Endodermal cell (in vitro differentiated cells): Measurements from ENCODE around the gene CARF. TPM values are rescaled to one million over a fixed set of nuclear protein-coding genes. Genes with fewer than 3 reads are reported as not detected.

Experiments
- DNase-seq: peaks from one replicate; pipeline ENCODE4 v3.0.0-alpha.2; 2017
- H3K27ac ChIP-seq: 2 replicates; pipeline ENCODE4 v1.5.1; 2013; ENCODE audit warnings: mild to moderate bottlenecking, low read depth, low read length, moderate library complexity
- H3K27me3 ChIP-seq: 2 replicates; pipeline ENCODE4 v1.6.1; 2013; ENCODE audit warnings: mild to moderate bottlenecking, low read length, moderate library complexity; ENCODE audit not compliant: insufficient read depth, control insufficient read depth, poor library complexity, severe bottlenecking
- H3K36me3 ChIP-seq: 2 replicates; pipeline ENCODE4 v1.7.0; 2013; ENCODE audit warnings: mild to moderate bottlenecking, low read length, moderate library complexity; ENCODE audit not compliant: control insufficient read depth, insufficient read depth
- H3K4me1 ChIP-seq: one replicate; pipeline ENCODE4 v1.7.0; 2013; ENCODE audit warnings: low read length; ENCODE audit not compliant: control insufficient read depth, insufficient read depth
- H3K4me3 ChIP-seq: 2 replicates; pipeline ENCODE4 v1.5.1; 2013; ENCODE audit warnings: mild to moderate bottlenecking, low read length, moderate library complexity
- H3K9ac ChIP-seq: 2 replicates; pipeline ENCODE4 v1.6.1; 2013; ENCODE audit warnings: mild to moderate bottlenecking, low read length, moderate library complexity; ENCODE audit not compliant: poor library complexity, severe bottlenecking; ENCODE audit errors: extremely low read depth
- H3K9me3 ChIP-seq: 2 replicates; pipeline ENCODE4 v1.6.1; 2013; ENCODE audit warnings: mild to moderate bottlenecking, low read length, moderate library complexity; ENCODE audit not compliant: control insufficient read depth
- H3K27ac Mint-ChIP-seq: 2 replicates; pipeline ENCODE4 v1.8.0; 2020; ENCODE audit warnings: mixed read lengths
- H3K27me3 Mint-ChIP-seq: 2 replicates; pipeline ENCODE4 v1.8.0; 2021; ENCODE audit warnings: mild to moderate bottlenecking, mixed read lengths; ENCODE audit not compliant: insufficient read depth
- H3K36me3 Mint-ChIP-seq: 2 replicates; pipeline ENCODE4 v1.8.0; 2020; ENCODE audit warnings: low read depth, mixed read lengths
- H3K4me1 Mint-ChIP-seq: 2 replicates; pipeline ENCODE4 v1.8.0; 2020; ENCODE audit warnings: mixed read lengths
- H3K4me3 Mint-ChIP-seq: 2 replicates; pipeline ENCODE4 v1.8.0; 2020; ENCODE audit warnings: mild to moderate bottlenecking, moderate library complexity, mixed read lengths
- H3K9me3 Mint-ChIP-seq: 2 replicates; pipeline ENCODE4 v1.8.0; 2020; ENCODE audit warnings: mild to moderate bottlenecking, mixed read lengths
- CTCF ChIP-seq: fragments of 200-600 bp; sonication (generic); conservative IDR thresholded peaks from 2 replicates; pipeline ENCODE4 v1.5.0; 2021; ENCODE audit warnings: antibody characterized with exemption, mild to moderate bottlenecking
- WGBS, 2 experiments: methylation state at CpG; one replicate each; pipeline versions ENCODE4 v1.1.5 to v1.1.7; 2013; ENCODE audit warnings: missing lambda C conversion rate in 2 of 2, mixed read lengths in 1 of 2; ENCODE audit not compliant: insufficient coverage in 1 of 2, insufficient read length in 1 of 2; 5-methylcytosine and 5-hydroxymethylcytosine counted together
- total RNA-seq, 2 donors: library from RNA; stranded (reverse); fragmentation: NEBNext Ultra II Directional in 1 of 2; extraction: Animal tissue kit (Norgen Biotek cat#: 25700) in 1 of 2; gene quantifications; 2 replicates in 1 of 2; 3 replicates in 1 of 2; pipeline ENCODE4 v1.2.1, GENCODE V29; 2021

CARF gene
- total RNA-seq, 2 donors from 2014 or later = 7.4 to 9.7 TPM

GRCh38 chr2:203030545-203030944 lies 118.5 kb downstream of the CARF start:
- Histone ChIP-seq H3K36me3 (peaks cover 9% of the 10 kb centered on the region), H3K27me3 (no peaks in the 10 kb centered on the region), H3K9ac (no peak overlapping the region), H3K4me3 (no peak overlapping the region), H3K9me3 (peaks cover 5% of the 10 kb centered on the region), H3K4me1 (no peaks in the 10 kb centered on the region), H3K27ac (no peak overlapping the region)
- H3K4me1 Mint-ChIP-seq = no peaks in the 10 kb centered on the region
- H3K4me3 Mint-ChIP-seq = no peak overlapping the region
- H3K27ac Mint-ChIP-seq = no peak overlapping the region
- TF ChIP-seq CTCF = no peak
- H3K9me3 Mint-ChIP-seq = peaks cover 4% of the 10 kb centered on the region
- no peaks in the 10 kb centered on the region for H3K27me3 Mint-ChIP-seq
- WGBS, 2 experiments = 98 to 100% methylated on average over 2 of the region's 2 CpGs
- H3K36me3 Mint-ChIP-seq = peaks cover 9% of the 10 kb centered on the region
- DNase-seq = no peak

- H3K27ac ChIP-seq = no peak overlapping the region
- H3K4me3 ChIP-seq = no peak overlapping the region
- no peaks in the 10 kb centered on the region for H3K27me3 ChIP-seq
- Mint-ChIP-seq H3K27me3 (no peaks in the 10 kb centered on the region), H3K4me3 (no peak overlapping the region), H3K4me1 (no peaks in the 10 kb centered on the region), H3K9me3 (peaks cover 4% of the 10 kb centered on the region), H3K36me3 (peaks cover 9% of the 10 kb centered on the region), H3K27ac (no peak overlapping the region)
- H3K4me1 ChIP-seq = no peaks in the 10 kb centered on the region
- H3K36me3 ChIP-seq = peaks cover 9% of the 10 kb centered on the region
- no peak for DNase-seq
- WGBS, 2 experiments = 99 to 100% methylated on average over 2 to 5 of the region's 5 CpGs
- no peak overlapping the region for H3K9ac ChIP-seq
- peaks cover 5% of the 10 kb centered on the region for H3K9me3 ChIP-seq
- TF ChIP-seq CTCF = no peak
Observed at GRCh38 chr2:203030991-203031390, 118.9 kb downstream of the CARF start.

- no peak overlapping the region for H3K27ac ChIP-seq
- H3K4me1 ChIP-seq = no peaks in the 10 kb centered on the region
- no peak for TF ChIP-seq CTCF
- H3K4me3 ChIP-seq = no peak overlapping the region
- no peaks in the 10 kb centered on the region for H3K4me1 Mint-ChIP-seq
- H3K27me3 ChIP-seq = no peaks in the 10 kb centered on the region
- no peaks in the 10 kb centered on the region for H3K27me3 Mint-ChIP-seq
- H3K9me3 Mint-ChIP-seq = peaks cover 4% of the 10 kb centered on the region
- peaks cover 5% of the 10 kb centered on the region for H3K9me3 ChIP-seq
- no peak overlapping the region for H3K9ac ChIP-seq
- no peaks in the 10 kb centered on the region for H3K36me3 ChIP-seq
- no peak overlapping the region for H3K4me3 Mint-ChIP-seq
- H3K27ac Mint-ChIP-seq = no peak overlapping the region
- H3K36me3 Mint-ChIP-seq = peaks cover 9% of the 10 kb centered on the region
- no peak for DNase-seq
Observed at GRCh38 chr2:203033395-203033794, 121.3 kb downstream of the CARF start.
